GM18520 (cell line): Measurements from ENCODE around the gene LMAN2L.

Experiments
- ATAC-seq: cut with Tn5 transposase; IDR thresholded peaks from one replicate; pipeline ENCODE4 v1.9.1; 2021; ENCODE audit not compliant: unreplicated experiment

The LMAN2L gene

GRCh38 chr2:96661324-96661723, 78.5 kb downstream of the LMAN2L start:
- ATAC-seq: no peak

GRCh38 chr2:96656540-96656939, 83.3 kb downstream of the LMAN2L start:
- no peak for ATAC-seq
